NCI-H1694 treated with DMSO at 0.1 percent for 48 hours (cell line): ENCODE data around the gene DDX47.
"Not testable (repeated sequence)": the region's sequence is repeated elsewhere in the genome, so short reads cannot be mapped to it uniquely, and the experiment has no call there.

ENCODE experiments used
- DNase-seq: peaks from one replicate; lab custom pipeline; 2025; lab: John Stamatoyannopoulos, UW

DDX47 gene

DNA sequence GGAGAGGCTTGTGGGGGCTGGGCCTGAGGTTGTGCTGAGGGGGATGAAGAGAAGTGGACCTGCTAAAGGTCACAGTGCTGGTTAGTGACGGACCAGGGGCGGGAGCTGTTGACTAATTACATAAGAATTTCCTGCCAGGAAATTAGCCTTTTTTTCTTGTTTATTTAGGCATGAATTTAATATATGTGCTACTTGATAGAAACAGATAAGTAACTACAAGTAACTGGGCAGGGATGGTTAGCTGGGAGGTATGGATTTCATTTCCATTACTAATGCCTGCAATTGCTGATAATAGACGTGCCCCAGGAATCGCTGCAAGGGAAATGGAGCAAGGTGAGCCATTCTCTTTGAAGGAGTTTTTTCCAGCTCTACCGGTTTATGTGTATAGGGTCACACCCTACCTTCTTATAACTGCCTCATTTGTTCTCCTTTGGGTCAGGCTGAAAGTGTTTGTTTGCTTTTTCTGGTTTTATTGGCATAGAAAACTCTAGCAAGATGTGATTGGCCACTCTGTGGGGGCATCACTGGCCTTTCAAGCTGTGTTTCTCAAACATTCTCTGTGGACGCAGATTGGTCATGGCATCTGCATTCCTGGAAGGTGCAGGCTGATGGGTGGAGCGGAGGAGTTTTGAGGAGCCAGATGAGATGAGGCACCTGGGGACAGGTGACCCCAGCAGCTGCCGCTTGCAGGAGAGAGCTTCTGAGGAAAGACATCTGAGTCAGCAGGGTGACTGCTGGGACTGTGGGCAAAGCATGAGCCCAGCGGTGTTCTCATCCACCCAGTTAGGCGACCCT, 59.2 kb downstream of the DDX47 start:
- no peak for DNase-seq

DNA sequence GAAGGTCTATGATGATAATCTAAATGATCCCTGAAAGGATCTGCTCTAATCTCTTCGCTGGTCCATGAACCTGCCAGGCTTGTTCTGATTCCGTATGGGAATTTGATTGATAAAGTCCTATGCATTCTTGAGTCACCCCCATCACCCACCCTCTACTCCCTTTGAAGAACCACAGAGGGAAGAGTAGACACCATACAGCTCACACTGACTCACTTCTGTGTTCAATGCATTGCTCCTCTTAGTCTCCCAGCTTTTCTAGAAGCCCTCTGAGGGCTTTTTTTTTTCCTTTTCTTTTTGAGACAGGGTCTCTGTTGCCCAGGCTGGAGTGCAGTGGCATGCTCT, 59.8 kb downstream of the DDX47 start:
- no peak for DNase-seq

DNA sequence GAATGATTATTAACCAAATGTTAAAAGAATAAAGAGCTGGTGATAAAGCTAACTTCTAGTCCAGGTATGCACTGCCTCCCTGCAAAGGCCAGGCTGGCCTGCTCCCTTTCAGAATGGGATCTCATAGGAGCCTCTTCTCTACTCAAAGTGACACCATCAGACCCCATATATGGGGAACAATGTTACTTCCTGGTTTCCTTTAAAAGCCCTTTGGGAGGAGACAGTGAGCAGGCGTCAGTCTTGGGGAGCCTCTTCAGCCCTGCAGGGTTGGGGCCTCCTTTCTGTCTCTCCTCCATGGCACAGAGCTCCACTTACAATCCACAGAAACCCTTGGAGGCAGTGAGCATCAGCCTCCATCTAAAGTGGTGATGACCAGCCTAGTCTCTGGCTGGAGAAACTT, 60.9 kb downstream of the DDX47 start:
- DNase-seq = no peak

DNA sequence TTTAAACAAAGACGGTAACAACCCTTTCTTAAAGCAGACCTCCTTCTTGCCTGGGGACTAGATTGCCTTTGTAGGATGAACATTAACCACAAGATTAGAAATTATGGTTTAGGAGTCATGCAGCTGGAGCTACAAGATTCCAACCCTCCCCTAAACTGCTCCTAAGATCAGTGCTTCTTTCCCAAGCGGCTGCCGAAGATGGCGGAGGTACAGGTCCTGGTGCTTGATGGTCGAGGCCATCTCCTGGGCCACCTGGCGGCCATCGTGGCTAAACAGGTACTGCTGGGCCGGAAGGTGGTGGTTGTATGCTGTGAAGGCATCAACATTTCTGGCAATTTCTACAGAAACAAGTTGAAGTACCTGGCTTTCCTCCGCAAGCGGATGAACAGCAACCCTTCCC, 62.2 kb downstream of the DDX47 start:
- DNase-seq = not testable (repeated sequence)

DNA sequence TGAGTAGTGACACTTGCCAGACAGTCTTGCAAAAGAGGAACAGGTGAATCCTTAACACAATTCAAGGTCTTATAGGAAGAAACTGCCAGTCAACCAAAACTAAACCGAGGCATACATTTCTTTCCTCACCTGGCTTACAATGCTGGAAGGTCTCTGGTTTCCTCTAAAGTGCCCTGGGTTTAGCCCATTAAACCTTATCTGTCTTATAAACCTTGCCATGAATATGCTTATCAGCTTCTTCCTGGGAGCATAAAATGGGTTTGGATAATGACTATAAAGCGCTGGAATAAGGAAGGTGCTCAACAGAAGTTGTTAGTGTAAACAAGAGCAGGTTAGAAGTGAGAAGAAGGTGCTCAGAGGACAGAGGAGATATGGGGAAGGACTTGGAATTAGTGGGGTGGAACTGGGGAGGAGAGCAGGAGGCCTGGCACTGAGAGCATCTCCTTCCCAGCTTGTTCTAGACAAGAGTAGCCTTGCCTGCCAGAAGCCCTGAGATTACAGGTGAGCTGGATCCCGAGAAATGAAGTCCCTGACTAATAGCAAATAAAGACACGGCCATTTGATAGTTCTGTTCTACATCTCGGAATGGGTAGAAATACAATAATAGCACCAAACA, 64.1 kb downstream of the DDX47 start:
- no peak for DNase-seq

DNA sequence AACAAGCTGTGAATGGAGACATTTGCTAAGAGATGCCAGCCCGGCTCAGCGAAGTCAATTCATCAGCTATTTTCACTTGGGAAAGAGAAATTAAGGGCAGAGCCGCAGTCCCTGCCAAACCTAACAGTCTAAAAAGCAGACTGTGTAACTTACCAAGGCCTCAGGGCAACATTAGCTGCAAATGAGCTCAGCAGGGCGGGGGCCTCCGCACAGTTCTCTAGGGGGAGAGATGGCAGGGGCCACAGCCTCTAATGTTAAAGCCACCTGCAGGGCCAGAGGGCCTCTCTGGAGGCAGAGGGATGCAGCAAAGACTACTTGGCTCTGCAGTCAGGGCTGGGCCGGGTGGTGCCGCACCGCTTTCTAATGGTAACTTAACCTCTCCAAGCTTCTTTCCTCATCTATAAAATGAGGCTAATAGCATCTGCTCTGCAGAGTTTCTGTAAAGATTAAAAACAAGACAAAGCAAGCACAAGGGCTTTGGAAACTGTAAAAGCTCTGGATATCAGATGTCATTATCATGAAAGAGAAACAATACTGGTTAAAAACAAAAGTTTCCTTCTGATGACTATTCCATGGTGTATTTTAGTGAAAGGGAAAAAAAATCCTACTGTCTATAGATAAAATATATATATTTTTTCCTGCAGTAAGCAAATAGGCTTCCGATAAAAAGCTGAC, 64.8 kb downstream of the DDX47 start:
- no peak for DNase-seq
